Activated CD4-positive, alpha-beta T cell treated with anti-CD3 and anti-CD28 coated beads, Interleukin-2, amount 10 ng/mL, durations not matched to agents 24 days and 14 days (primary cell): ENCODE measurements around the gene KRT38. TPM values are rescaled to one million over a fixed set of nuclear protein-coding genes. Genes with fewer than 3 reads are reported as not detected.
"Not testable (repeated sequence)": the region's sequence is repeated elsewhere in the genome, so short reads cannot be mapped to it uniquely, and the experiment has no call there.

Experiments
- DNase-seq: peaks from one replicate; pipeline ENCODE4 v3.0.0; 2022
- H3K27ac Mint-ChIP-seq: one replicate; pipeline ENCODE4 v1.8.0; 2022; ENCODE audit warnings: mild to moderate bottlenecking, mixed read lengths
- H3K27me3 Mint-ChIP-seq: one replicate; pipeline ENCODE4 v1.8.0; 2022; ENCODE audit warnings: mixed read lengths
- H3K36me3 Mint-ChIP-seq: one replicate; pipeline ENCODE4 v1.8.0; 2022; ENCODE audit warnings: low read depth, mild to moderate bottlenecking, mixed read lengths
- H3K4me1 Mint-ChIP-seq: one replicate; pipeline ENCODE4 v1.8.0; 2021; ENCODE audit warnings: mixed read lengths
- H3K4me3 Mint-ChIP-seq: one replicate; pipeline ENCODE4 v1.8.0; 2022; ENCODE audit warnings: mild to moderate bottlenecking, moderate library complexity, mixed read lengths
- H3K9me3 Mint-ChIP-seq: one replicate; pipeline ENCODE4 v1.8.0; 2021; ENCODE audit warnings: mixed read lengths
- intact Hi-C: fragments of 100-400 bp; cut with micrococcal nuclease; formaldehyde crosslinking; loops from one replicate; pipeline ENCODE4 v1.15.1; 2023
- total RNA-seq: library from RNA; stranded (reverse); gene quantifications from 2 replicates; pipeline ENCODE4 v1.2.3, GENCODE V29; 2022

Gene KRT38
- total RNA-seq, 1 donor from 2014 or later = not detected

GRCh38 chr17:41449008-41449407 lies 8.2 kb upstream of the KRT38 start:
- Mint-ChIP-seq H3K4me1 (peaks cover 1% of the 10 kb centered on the region), H3K27ac (no peak overlapping the region)

GRCh38 chr17:41448506-41448905 lies 7.7 kb upstream of the KRT38 start:
- H3K4me1 Mint-ChIP-seq = peaks cover 1% of the 10 kb centered on the region
- H3K9me3 Mint-ChIP-seq = no peaks in the 10 kb centered on the region
- H3K4me3 Mint-ChIP-seq = no peak overlapping the region
- no peak for DNase-seq
- no peak overlapping the region for H3K27ac Mint-ChIP-seq
- H3K36me3 Mint-ChIP-seq = no peaks in the 10 kb centered on the region
- peaks cover 14% of the 10 kb centered on the region for H3K27me3 Mint-ChIP-seq
- intact Hi-C loops = no loop called here

More at GRCh38 chr17:41449008-41449407, 8.2 kb upstream of the KRT38 start:
- no peaks in the 10 kb centered on the region for H3K36me3 Mint-ChIP-seq
- peaks cover 12% of the 10 kb centered on the region for H3K27me3 Mint-ChIP-seq
- H3K4me3 Mint-ChIP-seq = no peak overlapping the region
- H3K9me3 Mint-ChIP-seq = no peaks in the 10 kb centered on the region
- DNase-seq = no peak
- intact Hi-C loops = no loop called here

- peaks cover 20% of the 10 kb centered on the region for H3K27me3 Mint-ChIP-seq
- intact Hi-C loops = no loop called here
- H3K9me3 Mint-ChIP-seq = no peaks in the 10 kb centered on the region
- H3K27ac Mint-ChIP-seq = no peak overlapping the region
- H3K4me1 Mint-ChIP-seq = peaks cover 1% of the 10 kb centered on the region
- H3K4me3 Mint-ChIP-seq = no peak overlapping the region
- no peaks in the 10 kb centered on the region for H3K36me3 Mint-ChIP-seq
- no peak for DNase-seq
Measured at GRCh38 chr17:41446806-41447205, 6.0 kb upstream of the KRT38 start.

DNA sequence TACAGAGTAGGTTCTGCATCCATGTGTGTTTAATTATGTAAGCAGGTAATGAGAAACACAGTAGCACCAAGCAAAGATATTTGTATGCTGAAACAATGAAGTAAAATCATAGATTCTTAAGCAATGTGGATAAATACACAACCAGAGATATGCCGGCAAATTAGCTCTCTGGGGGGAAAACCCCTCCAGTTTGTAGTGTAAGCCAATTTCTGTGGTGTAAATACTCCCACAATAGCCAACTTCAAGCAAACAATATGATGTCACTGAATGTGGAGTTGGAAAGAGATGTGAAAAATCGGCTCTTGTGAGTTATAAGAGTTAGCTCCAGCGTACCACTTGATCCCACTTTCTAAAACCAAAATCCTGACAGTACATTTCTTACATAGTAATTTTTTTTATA lies 3.9 kb upstream of the KRT38 start:
- intact Hi-C loops = no loop called here
- Mint-ChIP-seq H3K27ac (no peak overlapping the region), H3K4me1 (peaks cover 1% of the 10 kb centered on the region), H3K27me3 (peaks cover 12% of the 10 kb centered on the region), H3K36me3 (no peaks in the 10 kb centered on the region), H3K4me3 (no peak overlapping the region), H3K9me3 (no peaks in the 10 kb centered on the region)
- DNase-seq = no peak

GRCh38 chr17:41444186-41444585 lies 3.4 kb upstream of the KRT38 start:
- H3K27ac Mint-ChIP-seq = no peak overlapping the region
- peaks cover 1% of the 10 kb centered on the region for H3K4me1 Mint-ChIP-seq
- no peaks in the 10 kb centered on the region for H3K36me3 Mint-ChIP-seq

GRCh38 chr17:41442739-41443138 lies 2.0 kb upstream of the KRT38 start:
- DNase-seq = no peak
- Mint-ChIP-seq H3K27ac (no peak overlapping the region), H3K36me3 (no peaks in the 10 kb centered on the region), H3K4me3 (no peak overlapping the region), H3K27me3 (peaks cover 12% of the 10 kb centered on the region), H3K4me1 (peaks cover 1% of the 10 kb centered on the region), H3K9me3 (no peaks in the 10 kb centered on the region)
- intact Hi-C loops = no loop called here

More at GRCh38 chr17:41444186-41444585, 3.4 kb upstream of the KRT38 start:
- no peaks in the 10 kb centered on the region for H3K9me3 Mint-ChIP-seq
- H3K4me3 Mint-ChIP-seq = no peak overlapping the region
- H3K27me3 Mint-ChIP-seq = peaks cover 12% of the 10 kb centered on the region
- DNase-seq = no peak
- intact Hi-C loops = no loop called here

GRCh38 chr17:41439375-41439774 lies 1.4 kb downstream of the KRT38 start:
- intact Hi-C loops = no loop called here
- no peaks in the 10 kb centered on the region for H3K36me3 Mint-ChIP-seq
- no peak overlapping the region for H3K4me3 Mint-ChIP-seq
- H3K27ac Mint-ChIP-seq = no peak overlapping the region
- no peak for DNase-seq
- H3K9me3 Mint-ChIP-seq = no peaks in the 10 kb centered on the region
- peaks cover 12% of the 10 kb centered on the region for H3K27me3 Mint-ChIP-seq
- H3K4me1 Mint-ChIP-seq = no peaks in the 10 kb centered on the region

GRCh38 chr17:41437769-41438168 lies 3.0 kb downstream of the KRT38 start:
- no peak for DNase-seq
- intact Hi-C loops = no loop called here

DNA sequence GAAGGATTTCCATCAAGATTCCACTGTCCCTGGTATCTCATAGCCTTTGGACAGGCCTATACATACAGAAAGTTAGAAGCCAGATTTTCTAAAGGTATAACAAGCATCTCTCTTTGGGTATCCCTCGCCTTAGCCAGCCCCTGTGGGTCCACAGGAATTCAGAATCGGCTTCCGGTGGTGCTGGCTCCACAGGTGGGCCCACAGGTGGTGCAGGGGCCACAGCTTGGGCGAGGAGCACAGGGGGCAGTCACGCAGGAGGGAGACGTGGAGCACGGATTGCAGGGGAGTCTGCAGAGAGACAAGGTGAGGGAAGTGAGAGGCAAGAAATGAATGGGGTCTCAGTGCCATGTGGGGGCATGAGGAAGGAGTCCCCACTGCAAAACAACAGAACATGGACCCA lies 3.5 kb downstream of the KRT38 start:
- Mint-ChIP-seq H3K36me3 (no peaks in the 10 kb centered on the region), H3K4me1 (no peaks in the 10 kb centered on the region), H3K27ac (no peak overlapping the region), H3K9me3 (no peaks in the 10 kb centered on the region), H3K4me3 (no peak overlapping the region), H3K27me3 (peaks cover 3% of the 10 kb centered on the region)
- no peak for DNase-seq
- intact Hi-C loops = no loop called here

More at GRCh38 chr17:41437769-41438168, 3.0 kb downstream of the KRT38 start:
- Mint-ChIP-seq H3K4me1 (no peaks in the 10 kb centered on the region), H3K27me3 (peaks cover 5% of the 10 kb centered on the region), H3K9me3 (no peaks in the 10 kb centered on the region), H3K27ac (no peak overlapping the region), H3K36me3 (no peaks in the 10 kb centered on the region), H3K4me3 (no peak overlapping the region)

GRCh38 chr17:41434415-41434814 lies 6.4 kb downstream of the KRT38 start:
- H3K27ac Mint-ChIP-seq = no peak overlapping the region
- intact Hi-C loops = no loop called here
- no peak for DNase-seq
- H3K4me3 Mint-ChIP-seq = no peak overlapping the region
- no peaks in the 10 kb centered on the region for H3K9me3 Mint-ChIP-seq
- H3K27me3 Mint-ChIP-seq = peaks cover 5% of the 10 kb centered on the region
- no peaks in the 10 kb centered on the region for H3K4me1 Mint-ChIP-seq
- H3K36me3 Mint-ChIP-seq = no peaks in the 10 kb centered on the region

GRCh38 chr17:41434005-41434404 lies 6.8 kb downstream of the KRT38 start:
- H3K4me3 Mint-ChIP-seq = no peak overlapping the region
- no peaks in the 10 kb centered on the region for H3K36me3 Mint-ChIP-seq
- no peaks in the 10 kb centered on the region for H3K4me1 Mint-ChIP-seq
- DNase-seq = no peak
- H3K9me3 Mint-ChIP-seq = no peaks in the 10 kb centered on the region
- H3K27me3 Mint-ChIP-seq = peaks cover 5% of the 10 kb centered on the region
- intact Hi-C loops = no loop called here
- H3K27ac Mint-ChIP-seq = no peak overlapping the region

GRCh38 chr17:41433586-41433985 lies 7.2 kb downstream of the KRT38 start:
- Mint-ChIP-seq H3K4me3 (no peak overlapping the region), H3K36me3 (no peaks in the 10 kb centered on the region), H3K9me3 (no peaks in the 10 kb centered on the region), H3K4me1 (no peaks in the 10 kb centered on the region), H3K27me3 (peaks cover 8% of the 10 kb centered on the region), H3K27ac (no peak overlapping the region)
- intact Hi-C loops = no loop called here
- DNase-seq = no peak

DNA sequence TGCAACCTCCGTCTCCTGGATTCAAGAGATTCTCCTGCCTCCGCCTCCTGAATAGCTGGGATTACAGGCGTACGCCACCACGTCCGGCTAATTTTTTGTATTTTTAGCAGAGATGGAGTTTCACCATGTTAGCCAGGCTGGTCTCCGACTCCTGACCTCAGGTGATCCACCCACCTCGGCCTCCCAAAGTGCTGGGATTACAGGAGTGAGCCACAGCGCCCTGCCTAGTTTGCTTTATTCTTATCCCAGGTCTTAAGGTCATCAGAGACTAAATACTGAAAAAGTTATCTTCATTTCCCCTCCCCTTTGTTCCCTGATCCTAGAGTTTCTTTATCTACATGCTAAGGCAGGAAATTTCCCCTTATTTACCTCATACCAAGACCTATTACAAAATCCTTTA lies 10.4 kb downstream of the KRT38 start:
- DNase-seq, H3K9me3 Mint-ChIP-seq, H3K4me3 Mint-ChIP-seq, intact Hi-C loops, H3K36me3 Mint-ChIP-seq, H3K27me3 Mint-ChIP-seq, H3K27ac Mint-ChIP-seq, H3K4me1 Mint-ChIP-seq: not testable (repeated sequence)

DNA sequence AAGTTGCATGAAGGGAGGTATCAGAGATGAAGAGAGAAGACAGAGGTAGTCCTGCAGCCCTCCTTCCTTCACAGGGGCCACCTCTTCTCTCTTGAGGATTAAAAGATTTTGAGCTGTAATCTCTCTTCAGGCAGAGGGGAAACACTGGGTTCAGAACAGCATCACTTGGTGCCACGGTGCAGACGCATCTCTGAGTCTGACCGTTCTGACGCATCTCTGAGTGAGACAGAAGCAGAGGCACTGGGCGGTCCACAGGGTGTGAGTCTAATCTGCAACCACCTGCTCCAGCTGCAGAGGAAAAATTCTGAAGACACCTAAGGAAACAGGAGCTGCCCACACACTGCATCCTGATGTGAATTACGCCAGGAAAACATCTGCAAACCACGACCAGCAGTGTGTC lies 11.1 kb downstream of the KRT38 start:
- H3K27me3 Mint-ChIP-seq = peaks cover 9% of the 10 kb centered on the region
- no peak overlapping the region for H3K27ac Mint-ChIP-seq
- DNase-seq = no peak
- no peaks in the 10 kb centered on the region for H3K4me1 Mint-ChIP-seq
- intact Hi-C loops = no loop called here
- no peaks in the 10 kb centered on the region for H3K9me3 Mint-ChIP-seq
- H3K36me3 Mint-ChIP-seq = no peaks in the 10 kb centered on the region
- no peak overlapping the region for H3K4me3 Mint-ChIP-seq

DNA sequence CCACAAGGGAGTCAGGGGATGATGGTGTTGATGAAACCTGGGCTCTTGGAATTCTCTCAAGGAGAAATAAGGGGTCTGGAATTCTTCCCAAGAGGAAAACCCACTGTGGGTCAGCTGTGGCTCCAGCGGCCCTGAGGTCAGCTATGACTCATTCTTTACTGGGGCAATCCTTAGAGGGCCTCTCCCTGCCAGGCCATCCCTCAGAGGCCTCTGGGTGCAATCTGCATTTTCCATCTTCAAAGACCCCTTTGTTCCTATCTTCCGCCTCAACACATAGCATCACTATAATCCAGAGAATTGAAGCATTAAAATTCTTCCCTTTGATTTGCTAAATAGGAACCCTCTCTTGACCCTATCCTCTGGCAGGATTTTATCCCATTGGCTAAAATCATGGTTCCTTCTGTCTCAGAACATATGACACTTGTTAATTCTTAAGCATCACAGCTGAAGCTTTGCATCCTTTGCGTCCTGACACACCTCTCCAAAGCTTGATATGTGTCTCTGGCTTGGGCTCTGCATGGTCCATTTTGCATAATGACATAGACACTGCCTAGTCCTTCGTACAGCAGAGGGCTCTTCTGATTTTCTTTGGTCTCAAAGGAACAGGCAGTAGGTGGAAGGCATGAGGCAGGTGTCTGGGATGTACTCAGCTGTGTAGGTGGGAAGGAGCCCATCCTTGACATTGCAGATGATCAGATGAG lies 12.0 kb downstream of the KRT38 start:
- H3K9me3 Mint-ChIP-seq = no peaks in the 10 kb centered on the region

More for the DNA sequence above, 12.0 kb downstream of the KRT38 start:
- Mint-ChIP-seq H3K4me3 (no peak overlapping the region), H3K27ac (no peak overlapping the region), H3K4me1 (no peaks in the 10 kb centered on the region), H3K27me3 (peaks cover 9% of the 10 kb centered on the region), H3K36me3 (no peaks in the 10 kb centered on the region)
- no peak for DNase-seq
- intact Hi-C loops = no loop called here
